Measurements from ENCODE around the gene DYNC2LI1.

The DYNC2LI1 gene

GRCh38 chr2:43773876-43774613, at the start of gene DYNC2LI1 (continued):
- peak; percentile 65 for TF ChIP-seq ZNF398 (tag by site-specific recombination; IDR thresholded peaks at IDR 0.05)
- peak; percentile 65; the same call in 1 of the 2 replicates for TF ChIP-seq BCL6B (tag by site-specific recombination; IDR thresholded peaks at IDR 0.05)
- peak; percentile 33; the same call in 1 of the 2 replicates for TF ChIP-seq PATZ1 (tag by site-specific recombination; IDR thresholded peaks at IDR 0.05)
- peak; percentile 56; the same call in 1 of the 2 replicates for TF ChIP-seq ZXDB (tag by site-specific recombination; IDR thresholded peaks at IDR 0.05)
- no peak for TF ChIP-seq ZNF571 (tag by site-specific recombination; IDR thresholded peaks at IDR 0.05)
- TF ChIP-seq ZNF335 (tag by site-specific recombination; conservative IDR thresholded peaks at IDR 0.05): peak; percentile 95
- TF ChIP-seq, protein P1, sequence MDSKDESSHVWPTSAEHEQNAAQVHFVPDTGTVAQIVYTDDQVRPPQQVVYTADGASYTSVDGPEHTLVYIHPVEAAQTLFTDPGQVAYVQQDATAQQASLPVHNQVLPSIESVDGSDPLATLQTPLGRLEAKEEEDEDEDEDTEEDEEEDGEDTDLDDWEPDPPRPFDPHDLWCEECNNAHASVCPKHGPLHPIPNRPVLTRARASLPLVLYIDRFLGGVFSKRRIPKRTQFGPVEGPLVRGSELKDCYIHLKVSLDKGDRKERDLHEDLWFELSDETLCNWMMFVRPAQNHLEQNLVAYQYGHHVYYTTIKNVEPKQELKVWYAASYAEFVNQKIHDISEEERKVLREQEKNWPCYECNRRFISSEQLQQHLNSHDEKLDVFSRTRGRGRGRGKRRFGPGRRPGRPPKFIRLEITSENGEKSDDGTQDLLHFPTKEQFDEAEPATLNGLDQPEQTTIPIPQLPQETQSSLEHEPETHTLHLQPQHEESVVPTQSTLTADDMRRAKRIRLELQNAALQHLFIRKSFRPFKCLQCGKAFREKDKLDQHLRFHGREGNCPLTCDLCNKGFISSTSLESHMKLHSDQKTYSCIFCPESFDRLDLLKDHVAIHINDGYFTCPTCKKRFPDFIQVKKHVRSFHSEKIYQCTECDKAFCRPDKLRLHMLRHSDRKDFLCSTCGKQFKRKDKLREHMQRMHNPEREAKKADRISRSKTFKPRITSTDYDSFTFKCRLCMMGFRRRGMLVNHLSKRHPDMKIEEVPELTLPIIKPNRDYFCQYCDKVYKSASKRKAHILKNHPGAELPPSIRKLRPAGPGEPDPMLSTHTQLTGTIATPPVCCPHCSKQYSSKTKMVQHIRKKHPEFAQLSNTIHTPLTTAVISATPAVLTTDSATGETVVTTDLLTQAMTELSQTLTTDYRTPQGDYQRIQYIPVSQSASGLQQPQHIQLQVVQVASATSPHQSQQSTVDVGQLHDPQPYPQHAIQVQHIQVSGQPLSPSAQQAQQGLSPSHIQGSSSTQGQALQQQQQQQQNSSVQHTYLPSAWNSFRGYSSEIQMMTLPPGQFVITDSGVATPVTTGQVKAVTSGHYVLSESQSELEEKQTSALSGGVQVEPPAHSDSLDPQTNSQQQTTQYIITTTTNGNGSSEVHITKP (tag by site-specific recombination; IDR thresholded peaks at IDR 0.05): peak; percentile 93
- TF ChIP-seq ZNF341 (tag by site-specific recombination; IDR thresholded peaks at IDR 0.05; ENCODE audit: low read depth): peak; percentile 62
- TF ChIP-seq PRDM1 (tag by site-specific recombination; IDR thresholded peaks at IDR 0.05): peak; percentile 79; the same call in 1 of the 2 replicates
- peak; percentile 47; the same call in 1 of the 2 replicates for TF ChIP-seq SP3 (tag by site-specific recombination; IDR thresholded peaks at IDR 0.05)
- TF ChIP-seq ZNF121 (tag by site-specific recombination; IDR thresholded peaks at IDR 0.05): peak; percentile 44; the same call in 1 of the 2 replicates
- TF ChIP-seq ZBTB20 (tag by site-specific recombination; IDR thresholded peaks at IDR 0.05): peak; percentile 99
- TF ChIP-seq, protein P2, sequence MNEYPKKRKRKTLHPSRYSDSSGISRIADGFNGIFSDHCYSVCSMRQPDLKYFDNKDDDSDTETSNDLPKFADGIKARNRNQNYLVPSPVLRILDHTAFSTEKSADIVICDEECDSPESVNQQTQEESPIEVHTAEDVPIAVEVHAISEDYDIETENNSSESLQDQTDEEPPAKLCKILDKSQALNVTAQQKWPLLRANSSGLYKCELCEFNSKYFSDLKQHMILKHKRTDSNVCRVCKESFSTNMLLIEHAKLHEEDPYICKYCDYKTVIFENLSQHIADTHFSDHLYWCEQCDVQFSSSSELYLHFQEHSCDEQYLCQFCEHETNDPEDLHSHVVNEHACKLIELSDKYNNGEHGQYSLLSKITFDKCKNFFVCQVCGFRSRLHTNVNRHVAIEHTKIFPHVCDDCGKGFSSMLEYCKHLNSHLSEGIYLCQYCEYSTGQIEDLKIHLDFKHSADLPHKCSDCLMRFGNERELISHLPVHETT (tag by site-specific recombination; IDR thresholded peaks at IDR 0.05): peak; percentile 19; the same call in 1 of the 2 replicates

Measured in HEK293 (cell line).